ENCODE results near the gene PRKRA. TPM values are rescaled to one million over a fixed set of nuclear protein-coding genes. Genes with fewer than 3 reads are reported as not detected.

Gene PRKRA
- total RNA-seq, 1 experiment from 2014 or later: 59.4 TPM

GRCh38 chr2:178412047-178412446, 38.9 kb downstream of the PRKRA start:
- CTCF ChIA-PET: no interaction called here

GRCh38 chr2:178409261-178409660, 41.7 kb downstream of the PRKRA start:
- TF ChIP-seq REST (IDR thresholded peaks at IDR 0.05; ENCODE audit: insufficient read depth in 1 of 2, low read depth in 2 of 2, low read length in 1 of 2) (no peak), TCF7L2 (IDR thresholded peaks at IDR 0.05; ENCODE audit: low read depth, low read length) (no peak), CTCF (IDR thresholded peaks at IDR 0.05) (no peak), SIN3A (IDR thresholded peaks at IDR 0.05; ENCODE audit: borderline replicate concordance, insufficient read depth, low read depth, low read length) (no peak), POLR2AphosphoS5 (IDR thresholded peaks at IDR 0.05; ENCODE audit: low read depth, low read length) (no peak)
- ChIA-PET POLR2A (no interaction called here), CTCF (no interaction called here)
- Histone ChIP-seq H3K4me3 (ENCODE audit: low read depth in 2 of 2, low read length in 2 of 2) (no peak overlapping the region), H3K27me3 (ENCODE audit: control insufficient read depth, insufficient read depth, low read length) (no peaks in the 10 kb centered on the region), H3K36me3 (ENCODE audit: control insufficient read depth, insufficient read depth, low read length) (no peaks in the 10 kb centered on the region; the same call in 1 of the 2 replicates), H3K27ac (ENCODE audit: low read length) (no peak overlapping the region), H3K9me3 (ENCODE audit: control insufficient read depth, insufficient read depth, low read depth, low read length) (no peaks in the 10 kb centered on the region), H3K4me1 (ENCODE audit: control insufficient read depth, insufficient read depth, low read length) (peaks cover 3% of the 10 kb centered on the region)
- in situ Hi-C loops (cut with HindIII; ENCODE audit: low pct_unique_long_range_greater_than_20kb, low sequenced_read_pairs): no loop called here
- DNase-seq (ENCODE audit: low read depth, low spot score): no peak
- no TSS peak for BruUV-seq (replicated peaks)
- intact Hi-C loops (cut with micrococcal nuclease; ENCODE audit: unreplicated experiment): no loop called here
- no peak for ATAC-seq

More at GRCh38 chr2:178412047-178412446, 38.9 kb downstream of the PRKRA start:
- no peak overlapping the region for H3K4me3 ChIP-seq (ENCODE audit: low read depth in 2 of 2, low read length in 2 of 2)
- H3K36me3 ChIP-seq (ENCODE audit: control insufficient read depth, insufficient read depth, low read length): no peaks in the 10 kb centered on the region; the same call in 1 of the 2 replicates
- H3K4me1 ChIP-seq (ENCODE audit: control insufficient read depth, insufficient read depth, low read length): peaks cover 4% of the 10 kb centered on the region; the same call in 1 of the 2 replicates
- no peaks in the 10 kb centered on the region for H3K9me3 ChIP-seq (ENCODE audit: control insufficient read depth, insufficient read depth, low read depth, low read length)
- no TSS peak for BruUV-seq (replicated peaks)
- POLR2A ChIA-PET: no interaction called here
- in situ Hi-C loops (cut with HindIII; ENCODE audit: low pct_unique_long_range_greater_than_20kb, low sequenced_read_pairs): no loop called here
- H3K27ac ChIP-seq (ENCODE audit: low read length): no peak overlapping the region
- ATAC-seq: no peak
- no peak for DNase-seq (ENCODE audit: low read depth, low spot score)
- no peaks in the 10 kb centered on the region for H3K27me3 ChIP-seq (ENCODE audit: control insufficient read depth, insufficient read depth, low read length)
- TF ChIP-seq POLR2AphosphoS5 (IDR thresholded peaks at IDR 0.05; ENCODE audit: low read depth, low read length): no peak
- no peak for TF ChIP-seq SIN3A (IDR thresholded peaks at IDR 0.05; ENCODE audit: borderline replicate concordance, insufficient read depth, low read depth, low read length)
- no peak for TF ChIP-seq REST (IDR thresholded peaks at IDR 0.05; ENCODE audit: insufficient read depth in 1 of 2, low read depth in 2 of 2, low read length in 1 of 2)
- TF ChIP-seq TCF7L2 (IDR thresholded peaks at IDR 0.05; ENCODE audit: low read depth, low read length): no peak
- TF ChIP-seq CTCF (IDR thresholded peaks at IDR 0.05): no peak
- intact Hi-C loops (cut with micrococcal nuclease; ENCODE audit: unreplicated experiment): loop anchor here (5.0 to 10.0 kb wide), 3 partner anchors 280 to 427 kb away; partner anchors contain the start of gene RBM45

Data from Panc1 (cell line).